Measurements from ENCODE around the gene TMEM108. TPM values are rescaled to one million over a fixed set of nuclear protein-coding genes. Genes with fewer than 3 reads are reported as not detected.

TMEM108 gene
- total and polyA plus RNA-seq, 2 of the 4 experiments (the other 2 are of a cell fraction): 0.18 to 2.2 TPM

GRCh38 chr3:132997404-132998185, 40.6 kb upstream of the TMEM108 start:
- Histone ChIP-seq H2BK5ac (ENCODE audit: low read depth, low read length, poor library complexity, severe bottlenecking) (no peak overlapping the region), H3K27me3 (ENCODE audit: control insufficient read depth, insufficient read depth, low read length) (no peaks in the 10 kb centered on the region), H3K9me1 (ENCODE audit: insufficient read depth, low read length) (no peaks in the 10 kb centered on the region), H2AK5ac (ENCODE audit: low read depth, low read length) (no peak overlapping the region), H2AK9ac (replicated peaks; ENCODE audit: low read depth, low read length, poor library complexity) (no peak overlapping the region), H2BK20ac (ENCODE audit: low read depth, low read length) (no peak overlapping the region), H4K8ac (ENCODE audit: low read depth in 2 of 2, low read length in 2 of 2) (no peak overlapping the region), H3K79me1 (ENCODE audit: low read depth in 1 of 2, low read length in 2 of 2) (no peaks in the 10 kb centered on the region), H3K4me3 (ENCODE audit: insufficient read depth, low read depth, low read length) (no peak overlapping the region), H3K14ac (replicated peaks; ENCODE audit: low read depth, low read length) (no peak overlapping the region), H2BK15ac (ENCODE audit: low read depth, low read length) (no peak overlapping the region), H3K23ac (ENCODE audit: low read depth, low read length) (no peak overlapping the region), H2BK120ac (ENCODE audit: low read depth, low read length) (no peak overlapping the region), H2AFZ (replicated peaks; ENCODE audit: low read length, poor library complexity) (no peak overlapping the region), H3K27ac (ENCODE audit: insufficient read depth, low read length) (no peak overlapping the region), H3K36me3 (ENCODE audit: control insufficient read depth, insufficient read depth, low read length) (no peaks in the 10 kb centered on the region), H3K18ac (ENCODE audit: low read depth, low read length) (no peak overlapping the region), H4K20me1 (ENCODE audit: insufficient read depth, low read length) (no peaks in the 10 kb centered on the region), H4K91ac (ENCODE audit: insufficient read depth, low read depth, low read length) (no peak overlapping the region), H3K4me1 (ENCODE audit: control insufficient read depth, insufficient read depth, low read length) (no peaks in the 10 kb centered on the region), H4K5ac (ENCODE audit: low read depth, low read length) (no peak overlapping the region), H3K9me3 (ENCODE audit: control insufficient read depth, insufficient read depth, low read length) (no peaks in the 10 kb centered on the region), H3K4ac (ENCODE audit: low read depth, low read length) (no peak overlapping the region), H3K9ac (ENCODE audit: low read depth, low read length) (no peak overlapping the region), H3K56ac (ENCODE audit: extremely low read depth, insufficient read depth, low read length) (no peak overlapping the region), H3K4me2 (ENCODE audit: low read depth, low read length) (no peak overlapping the region)
- CTCF ChIA-PET: interaction anchor here (1.2 kb wide), 1 partner anchor 9 kb away, joined by 4 read pairs; no protein-coding TSS in a partner anchor
- TF ChIP-seq NFE2L2 (IDR thresholded peaks at IDR 0.05; ENCODE audit: low read depth, low read length): no peak
- TF ChIP-seq MAFK (IDR thresholded peaks at IDR 0.05; ENCODE audit: low read depth, low read length): no peak
- no peak for TF ChIP-seq ELK1 (IDR thresholded peaks at IDR 0.05; ENCODE audit: borderline replicate concordance, low read depth, low read length)
- no peak for TF ChIP-seq RCOR1 (IDR thresholded peaks at IDR 0.05; ENCODE audit: insufficient replicate concordance, low read length)
- TF ChIP-seq BHLHE40 (IDR thresholded peaks at IDR 0.05; ENCODE audit: low read depth, low read length): no peak
- no peak for TF ChIP-seq MXI1 (IDR thresholded peaks at IDR 0.05; ENCODE audit: borderline replicate concordance, low read depth, low read length)
- no peak for TF ChIP-seq SMC3 (IDR thresholded peaks at IDR 0.05; ENCODE audit: low read depth, low read length)
- no peak for TF ChIP-seq RFX5 (IDR thresholded peaks at IDR 0.05; ENCODE audit: low read depth, low read length)
- TF ChIP-seq FOS (IDR thresholded peaks at IDR 0.05; ENCODE audit: low read depth, low read length): no peak
- no peak for TF ChIP-seq USF2 (IDR thresholded peaks at IDR 0.05; ENCODE audit: low read depth, low read length)
- in situ Hi-C loops (cut with MboI; ENCODE audit: low sequenced_read_pairs): no loop called here
- DNase-seq (no peak), ATAC-seq (ENCODE audit: low read depth) (no peak)
- POLR2A ChIA-PET (ENCODE audit: unreplicated experiment): no interaction called here
- intact Hi-C loops (cut with micrococcal nuclease): no loop called here
- dilution Hi-C loops (cut with HindIII; ENCODE audit: low sequenced_read_pairs, unreplicated experiment): no loop called here
- WGBS, 2 experiments (ENCODE audit: extremely low coverage in 2 of 2, insufficient read length in 1 of 2): no CpG with 5 or more reads among the region's 2 CpGs
- BruUV-seq (replicated peaks): no TSS peak
